Forelimb muscle (tissue), 1 donor: Measurements from ENCODE around the gene EXOC4. TPM values are rescaled to one million over a fixed set of nuclear protein-coding genes. Genes with fewer than 3 reads are reported as not detected.
"Not testable (repeated sequence)": the region's sequence is repeated elsewhere in the genome, so short reads cannot be mapped to it uniquely, and the experiment has no call there.

Experiments
- DNase-seq: peaks from one replicate; pipeline ENCODE4 v3.0.0-alpha.2; 2013; ENCODE audit warnings: low read depth
- polyA plus RNA-seq: library from polyadenylated mRNA; unstranded; fragments of 120-200 nt; gene quantifications from one replicate; pipeline ENCODE4 v1.2.1, GENCODE V29; 2013; ENCODE audit not compliant: insufficient read length

EXOC4 gene
- polyA plus RNA-seq, 1 donor = 55.2 TPM

DNA sequence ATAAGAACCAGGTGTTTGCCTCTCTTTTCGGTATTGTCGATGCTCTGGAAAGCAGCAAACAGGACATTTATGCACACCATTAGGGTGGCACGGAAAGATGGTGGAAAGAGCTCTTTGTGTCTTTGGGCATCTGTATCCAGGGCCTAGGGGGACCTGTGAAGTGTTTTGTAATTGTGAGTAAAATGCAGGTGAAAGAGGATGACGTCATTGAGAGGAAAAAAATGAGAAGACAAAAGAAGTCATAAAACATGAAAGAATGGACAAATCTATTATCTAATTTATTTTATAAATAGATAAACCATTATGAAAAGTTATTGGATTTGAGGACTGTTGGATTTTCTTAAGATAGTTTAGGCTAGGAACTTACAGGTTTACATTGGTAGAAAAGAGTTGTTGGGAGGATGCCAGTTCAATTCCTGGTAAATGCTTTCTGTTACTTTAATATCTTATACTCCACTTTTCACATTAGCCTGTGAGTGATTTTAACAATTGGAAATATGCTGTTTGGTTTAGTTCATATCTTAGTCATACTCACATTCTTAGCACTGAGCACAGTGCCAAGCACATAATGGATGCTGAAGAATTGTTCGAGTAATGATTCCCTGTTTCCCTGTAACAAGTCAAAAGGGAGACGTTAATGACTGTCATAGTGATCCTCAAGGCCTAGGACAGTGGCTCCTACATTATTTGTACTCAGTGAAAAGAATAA lies 62.6 kb downstream of the EXOC4 start:
- no peak for DNase-seq

DNA sequence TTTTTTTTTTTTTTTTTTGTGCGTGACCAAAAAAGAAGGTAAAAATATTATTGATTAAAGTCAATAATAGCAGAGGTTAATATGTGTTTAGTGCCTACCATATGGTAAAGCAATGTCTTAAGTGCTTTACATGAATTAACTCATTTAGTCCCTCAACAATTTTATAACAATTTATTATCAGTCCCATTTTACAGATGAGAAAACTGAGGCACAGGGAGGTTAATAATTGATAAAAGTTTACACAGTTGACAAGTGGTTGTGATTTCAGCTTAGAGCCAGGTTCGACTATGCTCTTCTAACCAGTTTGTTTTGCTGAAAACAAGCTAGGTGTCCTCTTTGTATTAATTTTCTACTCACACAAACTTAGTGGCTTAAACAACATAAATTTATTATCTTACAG lies 67.0 kb downstream of the EXOC4 start:
- no peak for DNase-seq

GRCh38 chr7:133320891-133321290 lies 68.0 kb downstream of the EXOC4 start:
- no peak for DNase-seq

DNA sequence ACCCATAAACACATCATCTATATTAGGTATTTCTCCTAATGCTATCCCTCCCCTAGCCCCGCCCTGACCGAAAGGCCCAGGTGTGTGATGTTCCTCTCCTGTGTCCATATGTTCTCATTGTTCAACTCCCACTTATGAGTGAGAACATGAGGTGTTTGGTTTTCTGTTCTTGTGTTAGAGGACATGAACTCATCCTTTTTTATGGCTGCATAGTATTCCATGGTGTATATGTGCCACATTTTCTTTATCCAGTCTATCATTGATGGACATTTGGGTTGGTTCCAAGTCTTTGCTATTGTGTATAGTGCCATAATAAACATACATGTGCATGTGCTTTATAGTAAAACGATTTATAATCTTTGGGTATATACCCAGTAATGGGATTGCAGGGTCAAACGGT lies 68.5 kb downstream of the EXOC4 start:
- not testable (repeated sequence) for DNase-seq

- not testable (repeated sequence) for DNase-seq
Measured at GRCh38 chr7:133326745-133327144, 73.9 kb downstream of the EXOC4 start.

DNA sequence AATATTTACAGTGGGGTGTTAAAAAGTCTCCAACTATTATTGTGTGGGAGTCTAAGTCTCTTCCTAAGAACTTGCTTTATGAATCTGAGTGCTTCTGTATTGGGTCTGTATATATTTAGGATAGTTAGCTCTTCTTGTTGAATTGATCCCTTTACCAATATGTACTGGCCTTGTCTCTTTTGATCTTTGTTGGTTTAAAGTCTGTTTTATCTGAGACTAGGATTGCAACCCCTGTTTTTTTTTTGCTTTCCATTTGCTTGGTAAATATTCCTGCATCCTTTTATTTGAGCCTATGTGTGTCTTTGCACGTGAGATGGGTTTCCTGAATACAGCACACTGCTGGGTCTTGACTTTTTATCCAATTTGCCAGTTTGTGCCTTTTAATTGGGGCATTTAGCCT lies 75.1 kb downstream of the EXOC4 start:
- DNase-seq = not testable (repeated sequence)

DNA sequence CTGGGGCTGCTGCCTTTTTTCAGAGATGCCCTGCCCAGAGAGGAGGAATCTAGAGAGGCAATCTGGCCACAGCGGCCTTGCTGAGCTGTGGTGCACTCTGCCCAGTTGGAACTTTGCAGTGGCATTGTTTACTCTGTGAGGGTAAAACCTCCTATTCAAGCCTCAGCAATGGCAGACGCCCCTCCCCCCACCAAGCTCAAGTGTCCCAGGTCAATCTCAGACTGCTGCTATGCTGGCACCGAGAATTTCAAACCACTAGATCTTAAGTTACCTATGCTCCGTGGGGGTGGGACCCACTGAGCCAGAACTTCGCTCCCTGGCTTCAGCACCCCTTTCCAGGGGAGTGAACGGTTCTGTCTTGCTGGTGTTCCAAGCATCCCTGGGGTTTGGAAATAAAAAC lies 77.2 kb downstream of the EXOC4 start:
- DNase-seq = no peak

GRCh38 chr7:133331861-133332260 lies 79.0 kb downstream of the EXOC4 start:
- DNase-seq = no peak

- no peak for DNase-seq
Measured at GRCh38 chr7:133339772-133340171, 86.9 kb downstream of the EXOC4 start.

DNA sequence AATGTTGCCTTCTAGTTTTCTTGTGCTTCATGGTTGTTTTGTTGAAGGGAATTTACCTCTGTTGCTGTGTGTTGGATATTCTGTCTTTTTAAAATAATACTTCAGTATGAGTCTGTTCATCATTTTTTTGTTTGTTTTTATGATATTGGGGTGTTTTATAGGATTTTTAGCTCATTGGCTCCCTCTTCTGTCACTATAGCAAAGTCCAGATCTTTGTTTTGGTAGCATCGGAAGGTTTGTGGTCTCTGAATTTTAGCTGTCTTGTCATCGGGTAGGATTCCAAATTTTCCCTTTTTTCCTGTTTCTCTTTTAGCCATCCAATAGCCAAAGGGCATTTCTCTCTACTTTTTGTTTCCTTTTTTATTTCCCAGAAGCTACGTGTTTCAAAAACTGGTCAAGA lies 91.4 kb downstream of the EXOC4 start:
- no peak for DNase-seq

DNA sequence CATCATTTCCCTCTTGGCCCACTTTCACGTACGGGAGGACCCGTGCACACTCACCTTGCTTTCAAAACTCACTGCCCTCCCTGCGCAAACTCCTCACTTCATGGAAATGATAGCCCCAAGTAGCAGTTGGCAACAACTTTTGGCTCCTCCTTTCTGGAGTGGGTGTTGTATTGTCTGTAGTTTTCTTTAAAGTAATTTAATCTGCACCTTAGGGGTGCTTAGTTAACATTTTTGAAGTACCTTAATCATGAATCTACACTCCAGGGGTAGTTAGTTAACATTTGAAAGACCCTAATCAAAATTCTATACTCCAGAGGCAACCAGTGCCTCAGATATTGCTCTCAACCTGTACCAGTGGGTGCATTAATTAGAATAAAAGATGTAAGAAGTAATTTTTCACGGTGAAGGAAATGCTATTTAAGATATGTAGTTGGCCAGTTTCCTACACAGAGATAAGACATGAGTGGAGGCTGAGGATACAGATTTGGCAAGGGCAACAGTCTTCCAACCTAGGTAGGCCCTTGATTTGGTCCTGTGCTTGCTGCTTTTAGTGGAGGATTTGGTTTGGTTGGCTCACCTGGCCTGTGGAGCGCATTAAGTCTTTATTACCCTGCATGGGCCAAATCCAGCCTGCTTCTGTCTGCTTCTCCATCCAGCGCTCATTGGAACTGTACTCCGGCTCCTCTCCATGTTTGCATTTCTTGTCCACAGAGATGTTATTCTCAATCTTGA lies 93.0 kb downstream of the EXOC4 start:
- DNase-seq = no peak

DNA sequence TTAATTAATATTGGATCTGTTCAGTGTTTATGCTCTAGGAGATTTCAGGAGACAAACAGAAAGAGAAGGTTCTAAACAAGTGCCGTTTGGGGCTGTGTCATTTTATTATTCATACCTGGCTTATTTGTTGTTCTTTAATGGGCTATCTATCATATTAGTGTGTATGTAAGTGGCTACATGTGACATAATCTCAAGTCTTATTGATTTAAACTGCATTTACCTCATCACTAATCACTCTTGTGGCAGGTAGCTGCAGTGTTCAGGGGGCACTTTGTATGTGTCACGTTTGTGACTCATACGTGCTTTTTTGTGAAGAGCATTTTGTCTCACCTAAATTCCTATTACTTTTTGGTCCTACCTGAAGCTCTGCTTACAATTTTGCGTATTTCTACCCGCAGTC lies 95.4 kb downstream of the EXOC4 start:
- no peak for DNase-seq

DNA sequence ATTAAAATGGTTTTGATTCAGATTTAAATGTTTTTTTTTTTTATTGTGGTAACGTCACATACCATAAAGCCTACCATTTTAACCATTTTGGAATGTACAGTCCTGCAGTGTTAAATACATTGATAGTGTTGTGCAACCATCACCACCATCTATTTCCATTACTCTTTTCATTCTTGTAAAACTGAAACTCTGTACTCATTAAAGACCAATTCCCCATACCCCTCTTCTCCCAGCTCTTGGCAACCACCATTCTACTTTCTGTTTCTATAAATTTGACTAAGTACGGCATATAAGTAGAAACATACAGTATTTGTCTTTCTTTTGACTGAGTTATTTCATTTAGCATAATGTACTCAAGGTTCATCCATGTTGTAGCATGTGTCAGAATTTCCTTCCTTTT lies 96.2 kb downstream of the EXOC4 start:
- DNase-seq = no peak

DNA sequence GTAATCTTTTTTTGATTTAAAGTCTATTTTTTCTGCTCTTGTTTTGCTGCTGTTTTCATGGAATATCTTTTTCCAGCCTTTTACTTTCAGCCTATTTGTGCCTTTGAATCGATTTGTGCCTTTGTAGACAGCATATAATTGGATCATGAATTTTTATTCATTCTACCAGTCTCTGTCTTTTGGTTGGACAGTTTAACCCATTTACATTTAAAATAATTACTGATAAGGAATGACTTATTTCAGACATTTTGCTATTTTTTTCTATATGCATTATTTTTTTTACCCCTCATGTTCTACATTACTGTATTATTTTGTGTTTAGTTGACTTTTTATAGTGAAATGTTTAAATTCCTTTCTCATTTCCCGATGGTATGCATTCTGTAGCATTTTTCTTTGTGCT lies 99.6 kb downstream of the EXOC4 start:
- DNase-seq = no peak

GRCh38 chr7:133353775-133354174 lies 100.9 kb downstream of the EXOC4 start:
- no peak for DNase-seq

GRCh38 chr7:133354546-133355324 lies 101.9 kb downstream of the EXOC4 start:
- DNase-seq = no peak

GRCh38 chr7:133355325-133355708 lies 102.4 kb downstream of the EXOC4 start:
- no peak for DNase-seq

GRCh38 chr7:133355822-133356221 lies 102.9 kb downstream of the EXOC4 start:
- DNase-seq = no peak

DNA sequence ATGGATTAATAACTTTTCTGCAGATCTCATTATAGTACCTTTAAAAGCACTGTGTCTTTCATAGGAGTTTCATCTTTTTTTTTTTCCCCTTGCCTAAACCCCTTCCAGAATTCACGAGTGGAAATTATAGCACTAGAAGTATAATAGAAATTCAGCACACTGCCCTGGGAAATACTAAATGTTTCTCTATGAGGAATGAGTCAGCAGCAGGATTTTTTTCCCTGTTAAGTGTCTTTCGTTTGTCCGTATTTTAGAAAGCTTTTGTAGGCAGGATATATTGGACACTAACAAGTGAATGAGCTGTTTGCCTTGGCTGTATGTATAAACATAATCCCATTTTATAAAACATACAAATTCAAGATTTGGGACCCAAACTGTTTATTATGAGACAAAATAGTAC lies 105.8 kb downstream of the EXOC4 start:
- no peak for DNase-seq

- no peak for DNase-seq
Measured at GRCh38 chr7:133359449-133359848, 106.6 kb downstream of the EXOC4 start.

GRCh38 chr7:133360201-133360600 lies 107.3 kb downstream of the EXOC4 start:
- DNase-seq = no peak

- DNase-seq = no peak
Measured at GRCh38 chr7:133361806-133362205, 108.9 kb downstream of the EXOC4 start.
